Upper lobe of left lung (tissue), 6 donors: Measurements from ENCODE around the gene FBLN5. TPM values are rescaled to one million over a fixed set of nuclear protein-coding genes. Genes with fewer than 3 reads are reported as not detected.

Experiments
- ATAC-seq, 2 donors: fragments of 200-7000 bp; cut with Tn5 transposase; one replicate each; pipeline ENCODE4 v1.9.1; 2022; ENCODE audit warnings: mild to moderate bottlenecking in 2 of 2, moderate library complexity in 2 of 2; ENCODE audit not compliant: low FRiP score in 2 of 2
- DNase-seq, 2 donors: peaks; one replicate each; pipeline ENCODE4 v3.0.0-alpha.2; 2019 to 2020
- H3K27ac ChIP-seq, 4 donors: fragments of 200-600 bp; sonication (generic); one replicate each; pipeline ENCODE4 v1.5.1; 2016 to 2019
- H3K27me3 ChIP-seq, 4 donors: fragments of 200-600 bp; sonication (generic); one replicate each; pipeline ENCODE4 v1.5.1; 2017 to 2019
- H3K36me3 ChIP-seq, 4 donors: fragments of 200-600 bp; sonication (generic); one replicate each; pipeline ENCODE4 v1.5.1; 2016 to 2019
- H3K4me1 ChIP-seq, 4 donors: fragments of 200-600 bp; sonication (generic); one replicate each; pipeline ENCODE4 v1.5.1; 2018 to 2019
- H3K4me3 ChIP-seq, 4 donors: fragments of 200-600 bp; sonication (generic); one replicate each; pipeline ENCODE4 v1.5.1; 2017 to 2019; ENCODE audit warnings: mild to moderate bottlenecking in 2 of 4, moderate library complexity in 1 of 4
- H3K9me3 ChIP-seq, 4 donors: fragments of 200-600 bp; sonication (generic); one replicate each; pipeline ENCODE4 v1.5.1; 2018 to 2019
- EP300 ChIP-seq, 4 donors: sonication (generic); formaldehyde crosslinking; IDR thresholded peaks; one replicate each; pipeline ENCODE4 v1.5.1; 2017; ENCODE audit warnings: antibody characterized with exemption in 4 of 4, control low read depth in 2 of 4
- POLR2A ChIP-seq, 4 donors: fragments of 450-650 bp; IDR thresholded peaks; one replicate each; pipeline ENCODE4 v1.5.1; 2016 to 2017; ENCODE audit warnings: antibody characterized with exemption in 4 of 4, mild to moderate bottlenecking in 2 of 4
- POLR2AphosphoS5 ChIP-seq, 2 donors: sonication (generic); formaldehyde crosslinking; IDR thresholded peaks; one replicate each; pipeline ENCODE4 v1.5.1; 2017; ENCODE audit warnings: antibody characterized with exemption in 2 of 2
- WGBS, 2 donors: methylation state at CpG; one replicate each; pipeline ENCODE4 v1.1.5; 2017 to 2018; 5-methylcytosine and 5-hydroxymethylcytosine counted together
- total RNA-seq, 6 donors: library from RNA; depleted of rRNA in 4 of 6; stranded (reverse); fragments of >200 nt in 4 of 6; gene quantifications; one replicate each; pipeline versions ENCODE4 v1.1.0 to v1.2.1, GENCODE V29; 2016 to 2021
- TF ChIP-seq, protein P1 (sequence below), 6 experiments: fragments of 450-650 bp in 4 of 6; fragments of 200-600 bp in 2 of 6; sonication (generic) in 2 of 6; IDR thresholded peaks; one replicate each; pipeline ENCODE4 v1.5.1; 2016 to 2019; ENCODE audit warnings: antibody characterized with exemption in 6 of 6
- donor health status: DM: no; HTN: no; CAD: no; lungs with moderate emphysema.
- donor health status: DM: no; HTN: yes; CAD: no; lungs with severe emphysema.

The FBLN5 gene
- total RNA-seq, 6 donors from 2014 or later, result 53.8 to 196 (median 133) TPM

DNA sequence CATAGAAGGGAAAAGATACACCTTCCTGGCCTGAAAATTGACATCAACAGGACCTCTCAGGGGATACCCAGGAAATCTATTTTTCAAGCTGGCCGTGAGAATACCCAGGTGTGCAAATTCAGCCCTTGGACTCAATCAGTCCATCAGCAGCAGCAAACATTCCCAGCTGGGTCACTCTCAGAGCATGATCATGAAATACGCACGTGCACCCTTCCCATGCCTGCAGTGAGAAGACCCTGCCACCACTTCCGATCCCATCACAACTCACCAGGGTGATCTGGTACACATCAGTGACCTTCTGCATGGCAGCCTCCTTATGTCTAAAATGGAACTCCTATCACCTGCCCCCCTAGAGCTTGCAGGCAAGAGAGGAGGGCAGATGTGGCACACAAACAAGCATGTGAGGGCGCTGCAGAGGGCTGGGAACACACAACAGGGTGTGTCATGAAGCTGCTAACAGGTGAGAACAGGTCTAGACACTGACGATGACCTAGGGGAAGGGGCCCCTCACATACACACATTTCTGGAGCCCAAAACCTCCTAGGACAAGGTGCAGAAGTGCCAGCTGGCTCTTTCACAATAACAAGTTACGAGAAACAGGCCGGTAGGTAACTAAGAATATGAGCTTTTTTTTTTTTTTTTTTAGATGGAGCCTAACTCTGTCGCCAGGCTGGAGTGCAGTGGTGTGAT is 42.4 kb downstream of the FBLN5 start:
- DNase-seq, result no peak
- TF ChIP-seq POLR2A (IDR thresholded peaks at IDR 0.05) (no peak), EP300 (IDR thresholded peaks at IDR 0.05) (no peak), POLR2AphosphoS5 (IDR thresholded peaks at IDR 0.05) (no peak)
- TF ChIP-seq, protein P1, sequence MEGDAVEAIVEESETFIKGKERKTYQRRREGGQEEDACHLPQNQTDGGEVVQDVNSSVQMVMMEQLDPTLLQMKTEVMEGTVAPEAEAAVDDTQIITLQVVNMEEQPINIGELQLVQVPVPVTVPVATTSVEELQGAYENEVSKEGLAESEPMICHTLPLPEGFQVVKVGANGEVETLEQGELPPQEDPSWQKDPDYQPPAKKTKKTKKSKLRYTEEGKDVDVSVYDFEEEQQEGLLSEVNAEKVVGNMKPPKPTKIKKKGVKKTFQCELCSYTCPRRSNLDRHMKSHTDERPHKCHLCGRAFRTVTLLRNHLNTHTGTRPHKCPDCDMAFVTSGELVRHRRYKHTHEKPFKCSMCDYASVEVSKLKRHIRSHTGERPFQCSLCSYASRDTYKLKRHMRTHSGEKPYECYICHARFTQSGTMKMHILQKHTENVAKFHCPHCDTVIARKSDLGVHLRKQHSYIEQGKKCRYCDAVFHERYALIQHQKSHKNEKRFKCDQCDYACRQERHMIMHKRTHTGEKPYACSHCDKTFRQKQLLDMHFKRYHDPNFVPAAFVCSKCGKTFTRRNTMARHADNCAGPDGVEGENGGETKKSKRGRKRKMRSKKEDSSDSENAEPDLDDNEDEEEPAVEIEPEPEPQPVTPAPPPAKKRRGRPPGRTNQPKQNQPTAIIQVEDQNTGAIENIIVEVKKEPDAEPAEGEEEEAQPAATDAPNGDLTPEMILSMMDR (IDR thresholded peaks at IDR 0.05), result no peak
- Histone ChIP-seq H3K4me3 (no peak overlapping the region), H3K27ac (no peak overlapping the region), H3K36me3 (no peaks in the 10 kb centered on the region), H3K9me3 (no peaks in the 10 kb centered on the region), H3K4me1 (peaks cover 0 to 26% (median 2%) of the 10 kb centered on the region in 4 donors), H3K27me3 (no peaks in the 10 kb centered on the region)
- no peak for ATAC-seq
- 93 to 94% methylated on average over 9 of the region's 9 CpGs for WGBS, 2 donors

DNA sequence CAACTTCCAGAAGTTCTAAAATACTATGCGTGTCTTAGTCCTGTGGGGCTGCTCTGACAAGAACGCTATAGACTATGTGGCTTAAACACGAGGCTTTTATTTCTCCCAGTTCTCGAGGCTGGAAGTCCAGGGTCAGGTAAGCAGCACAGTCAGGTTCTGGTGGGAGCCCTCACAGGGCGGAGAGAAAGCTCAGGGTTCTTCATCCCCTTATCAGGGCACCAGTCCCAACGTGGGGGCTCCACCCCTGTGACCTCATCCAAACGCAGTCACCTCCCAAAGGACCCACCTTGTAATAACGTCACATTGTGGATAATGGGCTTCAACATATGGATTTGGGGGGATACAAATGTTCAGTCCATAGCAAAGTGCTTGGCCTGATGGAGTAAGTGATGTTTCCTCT is 43.0 kb downstream of the FBLN5 start:
- H3K27me3 ChIP-seq, result no peaks in the 10 kb centered on the region
- no peak overlapping the region for H3K4me3 ChIP-seq
- H3K27ac ChIP-seq, result no peak overlapping the region
- ATAC-seq (no peak), DNase-seq (no peak)
- WGBS, 2 donors, result 83 to 84% methylated on average over 8 of the region's 8 CpGs
- no peaks in the 10 kb centered on the region for H3K36me3 ChIP-seq
- peaks cover 0 to 26% (median 2%) of the 10 kb centered on the region in 4 donors for H3K4me1 ChIP-seq
- TF ChIP-seq POLR2AphosphoS5 (IDR thresholded peaks at IDR 0.05), result no peak
- no peak for TF ChIP-seq POLR2A (IDR thresholded peaks at IDR 0.05)
- no peak for TF ChIP-seq EP300 (IDR thresholded peaks at IDR 0.05)
- TF ChIP-seq, protein P1 (IDR thresholded peaks at IDR 0.05), result no peak
- no peaks in the 10 kb centered on the region for H3K9me3 ChIP-seq

DNA sequence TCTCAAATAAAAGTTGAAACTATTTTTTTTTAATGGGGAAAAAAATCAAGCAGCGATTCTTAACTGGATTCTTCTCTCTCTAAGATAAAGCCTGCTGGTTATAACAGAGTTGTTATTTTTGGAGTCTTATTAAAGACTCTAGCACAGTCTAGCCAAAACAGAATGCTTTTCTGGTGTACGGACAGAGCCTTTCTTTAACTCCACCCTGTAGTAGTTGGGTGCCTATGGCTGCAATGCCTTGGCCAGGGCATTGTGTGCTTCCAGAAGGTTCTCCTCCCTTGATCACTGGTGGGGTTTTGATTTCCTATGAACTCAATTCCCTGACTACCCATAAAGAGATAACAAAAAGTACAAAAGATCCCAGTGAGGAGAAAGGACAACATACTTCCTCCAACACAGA is 44.4 kb downstream of the FBLN5 start:
- Histone ChIP-seq H3K4me1 (peaks cover 0 to 25% (median 4%) of the 10 kb centered on the region in 4 donors), H3K9me3 (no peaks in the 10 kb centered on the region), H3K4me3 (no peak overlapping the region), H3K27ac (peak overlapping the region in 3 of 4 donors; percentile 23 to 51 (median 40)), H3K36me3 (no peaks in the 10 kb centered on the region), H3K27me3 (no peaks in the 10 kb centered on the region)
- WGBS, 2 donors, result 77 to 80% methylated on average over 2 of the region's 2 CpGs
- DNase-seq (no peak), ATAC-seq (peak in 1 of 2 donors; percentile 68)
- TF ChIP-seq POLR2AphosphoS5 (IDR thresholded peaks at IDR 0.05), result no peak
- TF ChIP-seq EP300 (IDR thresholded peaks at IDR 0.05), result no peak
- TF ChIP-seq, protein P1 (IDR thresholded peaks at IDR 0.05), result no peak
- TF ChIP-seq POLR2A (IDR thresholded peaks at IDR 0.05), result no peak

DNA sequence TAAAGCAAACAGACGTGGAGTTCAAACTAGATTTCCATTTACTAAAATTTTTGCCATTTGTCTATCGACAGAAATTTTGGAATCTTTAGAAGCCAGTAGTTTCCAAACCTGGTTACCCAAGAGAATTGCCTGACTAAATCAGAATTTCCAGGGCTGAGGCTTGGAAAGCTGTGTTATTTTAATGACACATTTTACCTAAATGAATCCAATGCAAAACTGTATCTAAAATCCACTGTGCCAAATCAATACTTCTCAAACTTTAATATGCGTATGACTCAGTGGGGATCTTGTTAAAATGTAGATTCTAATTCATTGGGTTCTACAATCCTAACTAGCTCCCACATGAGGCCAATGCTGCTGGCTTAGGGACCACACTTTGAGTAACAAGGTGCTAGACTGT is 45.2 kb downstream of the FBLN5 start:
- Histone ChIP-seq H3K27ac (peak overlapping the region in 3 of 4 donors; percentile 35 to 40 (median 36)), H3K27me3 (no peaks in the 10 kb centered on the region), H3K36me3 (no peaks in the 10 kb centered on the region), H3K9me3 (no peaks in the 10 kb centered on the region), H3K4me1 (peaks cover 3 to 28% (median 11%) of the 10 kb centered on the region in 4 donors), H3K4me3 (no peak overlapping the region)
- DNase-seq (no peak), ATAC-seq (no peak)
- TF ChIP-seq POLR2A (IDR thresholded peaks at IDR 0.05), result no peak
- TF ChIP-seq, protein P1 (IDR thresholded peaks at IDR 0.05), result no peak
- no peak for TF ChIP-seq POLR2AphosphoS5 (IDR thresholded peaks at IDR 0.05)
- no peak for TF ChIP-seq EP300 (IDR thresholded peaks at IDR 0.05)
- 90 to 94% methylated on average over 3 of the region's 3 CpGs for WGBS, 2 donors
